ENCODE results near the gene TAOK3. TPM values are rescaled to one million over a fixed set of nuclear protein-coding genes. Genes with fewer than 3 reads are reported as not detected.

TAOK3 gene
- total and polyA plus RNA-seq, 4 donors: 19.9 to 54.5 (median 37.7) TPM

DNA sequence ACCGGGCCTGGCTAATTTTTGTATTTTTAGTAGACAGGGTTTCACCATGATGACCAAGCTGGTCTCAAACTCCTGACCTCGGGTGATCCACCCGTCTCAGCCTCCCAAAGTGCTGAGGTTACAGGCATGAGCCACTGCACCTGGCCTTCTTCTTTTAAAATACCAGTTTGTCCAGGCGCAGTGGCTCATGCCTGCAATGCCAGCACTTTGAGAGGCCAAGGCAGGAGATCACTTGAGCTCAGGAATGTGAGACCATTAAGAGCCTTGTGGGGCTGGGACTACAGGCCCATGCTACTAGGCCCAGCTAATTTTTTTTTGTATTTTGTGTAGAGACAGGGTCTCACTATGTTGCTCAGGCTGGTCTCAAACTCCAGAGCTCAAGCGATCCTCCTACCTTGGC lies 244.8 kb downstream of the TAOK3 start:
- Histone ChIP-seq H3K9ac (ENCODE audit: insufficient read depth in 1 of 2, low read length in 2 of 2) (no peak overlapping the region), H3K27ac (ENCODE audit: low read depth in 1 of 2, low read length in 1 of 2) (no peak overlapping the region), H3K27me3 (ENCODE audit: control insufficient read depth in 3 of 3, insufficient read depth in 3 of 3, low read length in 2 of 3) (no peaks in the 10 kb centered on the region), H3K36me3 (ENCODE audit: control insufficient read depth in 4 of 4, insufficient read depth in 4 of 4, low read length in 4 of 4) (no peaks in the 10 kb centered on the region), H3K4me3 (no peak overlapping the region), H3K9me3 (ENCODE audit: control insufficient read depth in 4 of 4, insufficient read depth in 3 of 4, low read length in 3 of 4) (no peaks in the 10 kb centered on the region), H3K4me1 (ENCODE audit: control insufficient read depth in 5 of 5, insufficient read depth in 5 of 5, low read length in 5 of 5) (peaks cover 0 to 3% (median 0%) of the 10 kb centered on the region in 5 donors)
- WGBS, 2 donors: 85 to 96% methylated on average over 5 of the region's 5 CpGs
- ATAC-seq (ENCODE audit: insufficient read depth, low FRiP score) (no peak), DNase-seq (no peak)
- TF ChIP-seq, protein P1, sequence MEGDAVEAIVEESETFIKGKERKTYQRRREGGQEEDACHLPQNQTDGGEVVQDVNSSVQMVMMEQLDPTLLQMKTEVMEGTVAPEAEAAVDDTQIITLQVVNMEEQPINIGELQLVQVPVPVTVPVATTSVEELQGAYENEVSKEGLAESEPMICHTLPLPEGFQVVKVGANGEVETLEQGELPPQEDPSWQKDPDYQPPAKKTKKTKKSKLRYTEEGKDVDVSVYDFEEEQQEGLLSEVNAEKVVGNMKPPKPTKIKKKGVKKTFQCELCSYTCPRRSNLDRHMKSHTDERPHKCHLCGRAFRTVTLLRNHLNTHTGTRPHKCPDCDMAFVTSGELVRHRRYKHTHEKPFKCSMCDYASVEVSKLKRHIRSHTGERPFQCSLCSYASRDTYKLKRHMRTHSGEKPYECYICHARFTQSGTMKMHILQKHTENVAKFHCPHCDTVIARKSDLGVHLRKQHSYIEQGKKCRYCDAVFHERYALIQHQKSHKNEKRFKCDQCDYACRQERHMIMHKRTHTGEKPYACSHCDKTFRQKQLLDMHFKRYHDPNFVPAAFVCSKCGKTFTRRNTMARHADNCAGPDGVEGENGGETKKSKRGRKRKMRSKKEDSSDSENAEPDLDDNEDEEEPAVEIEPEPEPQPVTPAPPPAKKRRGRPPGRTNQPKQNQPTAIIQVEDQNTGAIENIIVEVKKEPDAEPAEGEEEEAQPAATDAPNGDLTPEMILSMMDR (IDR thresholded peaks at IDR 0.05; ENCODE audit: control extremely low read depth, extremely low read depth): no peak

DNA sequence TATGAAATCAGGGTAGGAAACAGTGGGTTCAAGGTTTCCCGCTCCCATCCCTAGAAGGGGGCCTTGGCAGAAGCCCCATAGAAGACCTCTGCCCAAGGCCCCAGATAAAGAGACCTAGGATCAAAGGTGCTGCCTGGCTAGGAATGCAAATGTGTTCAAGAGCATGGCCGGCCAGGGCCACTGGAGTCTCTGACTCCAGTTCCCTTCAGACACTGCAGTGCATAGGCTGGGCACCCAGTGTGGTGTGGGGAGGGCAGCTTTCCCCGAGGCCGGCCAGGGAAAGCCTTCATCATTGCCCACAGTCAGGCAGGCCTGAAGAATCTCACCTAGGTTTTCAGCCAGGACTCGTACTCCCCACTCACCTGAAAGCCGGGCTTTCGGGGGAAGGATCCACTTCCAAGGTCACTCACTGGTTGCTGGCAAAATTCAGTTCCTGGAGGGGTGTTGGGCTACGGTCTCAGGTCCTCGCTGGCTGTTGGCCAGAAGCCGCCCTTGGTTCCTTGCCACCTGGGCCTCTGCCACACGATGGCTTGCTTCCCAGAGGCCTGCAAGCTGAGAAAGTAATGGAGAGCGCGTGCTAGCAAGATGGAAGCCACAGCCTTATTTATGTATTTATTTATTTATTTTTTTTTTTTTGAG lies 246.5 kb downstream of the TAOK3 start:
- peak overlapping the region; percentile 40 to 84 for H3K27ac ChIP-seq (ENCODE audit: low read depth in 1 of 2, low read length in 1 of 2)
- TF ChIP-seq, protein P1 (IDR thresholded peaks at IDR 0.05; ENCODE audit: control extremely low read depth, extremely low read depth): no peak
- no peaks in the 10 kb centered on the region for H3K9me3 ChIP-seq (ENCODE audit: control insufficient read depth in 4 of 4, insufficient read depth in 3 of 4, low read length in 3 of 4)
- H3K36me3 ChIP-seq (ENCODE audit: control insufficient read depth in 4 of 4, insufficient read depth in 4 of 4, low read length in 4 of 4): no peaks in the 10 kb centered on the region
- H3K27me3 ChIP-seq (ENCODE audit: control insufficient read depth in 3 of 3, insufficient read depth in 3 of 3, low read length in 2 of 3): no peaks in the 10 kb centered on the region
- ATAC-seq (ENCODE audit: insufficient read depth, low FRiP score) (peak; percentile 41), DNase-seq (no peak)
- H3K4me1 ChIP-seq (ENCODE audit: control insufficient read depth in 5 of 5, insufficient read depth in 5 of 5, low read length in 5 of 5): no peaks in the 10 kb centered on the region
- WGBS, 2 donors: 66 to 89% methylated on average over 13 of the region's 13 CpGs
- no peak overlapping the region for H3K9ac ChIP-seq (ENCODE audit: insufficient read depth in 1 of 2, low read length in 2 of 2)
- H3K4me3 ChIP-seq: no peak overlapping the region

DNA sequence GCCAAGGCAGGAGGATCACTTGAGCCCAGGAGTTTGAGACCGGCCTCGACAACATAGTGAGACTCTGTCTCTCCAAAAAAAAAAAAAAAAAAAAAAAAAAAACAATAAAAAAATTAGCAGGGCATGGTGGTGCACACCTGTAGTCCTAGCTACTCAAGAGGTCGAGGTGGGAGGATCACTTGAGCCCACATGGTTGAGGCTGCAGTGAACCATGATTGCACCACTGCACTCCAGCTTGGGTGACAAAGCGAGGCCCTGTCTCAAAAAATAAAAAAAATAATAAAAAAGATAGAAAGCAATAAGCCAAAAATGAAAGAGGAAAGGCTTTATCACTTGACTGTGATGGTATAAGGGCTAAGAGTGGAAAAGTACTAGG lies 247.0 kb downstream of the TAOK3 start:
- Histone ChIP-seq H3K27ac (ENCODE audit: low read depth in 1 of 2, low read length in 1 of 2) (peak overlapping the region in 1 of 2 donors; percentile 84), H3K36me3 (ENCODE audit: control insufficient read depth in 4 of 4, insufficient read depth in 4 of 4, low read length in 4 of 4) (no peaks in the 10 kb centered on the region), H3K9me3 (ENCODE audit: control insufficient read depth in 4 of 4, insufficient read depth in 3 of 4, low read length in 3 of 4) (no peaks in the 10 kb centered on the region), H3K4me3 (no peak overlapping the region), H3K9ac (ENCODE audit: insufficient read depth in 1 of 2, low read length in 2 of 2) (no peak overlapping the region), H3K4me1 (ENCODE audit: control insufficient read depth in 5 of 5, insufficient read depth in 5 of 5, low read length in 5 of 5) (peaks cover 0 to 4% (median 0%) of the 10 kb centered on the region in 5 donors), H3K27me3 (ENCODE audit: control insufficient read depth in 3 of 3, insufficient read depth in 3 of 3, low read length in 2 of 3) (no peaks in the 10 kb centered on the region)
- WGBS, 2 donors: 95 to 97% methylated on average over 4 of the region's 4 CpGs
- ATAC-seq (ENCODE audit: insufficient read depth, low FRiP score) (no peak), DNase-seq (no peak)
- TF ChIP-seq, protein P1 (IDR thresholded peaks at IDR 0.05; ENCODE audit: control extremely low read depth, extremely low read depth): no peak

Measured in lung (tissue), 12 donors.